Measurements from ENCODE around the gene SIRPB2. TPM values are rescaled to one million over a fixed set of nuclear protein-coding genes. Genes with fewer than 3 reads are reported as not detected.

The SIRPB2 gene
- total and polyA plus RNA-seq, 10 of the 15 experiments (the other 5 are each of a cell fraction or from before 2014, with no cell fraction given) = not detected

DNA sequence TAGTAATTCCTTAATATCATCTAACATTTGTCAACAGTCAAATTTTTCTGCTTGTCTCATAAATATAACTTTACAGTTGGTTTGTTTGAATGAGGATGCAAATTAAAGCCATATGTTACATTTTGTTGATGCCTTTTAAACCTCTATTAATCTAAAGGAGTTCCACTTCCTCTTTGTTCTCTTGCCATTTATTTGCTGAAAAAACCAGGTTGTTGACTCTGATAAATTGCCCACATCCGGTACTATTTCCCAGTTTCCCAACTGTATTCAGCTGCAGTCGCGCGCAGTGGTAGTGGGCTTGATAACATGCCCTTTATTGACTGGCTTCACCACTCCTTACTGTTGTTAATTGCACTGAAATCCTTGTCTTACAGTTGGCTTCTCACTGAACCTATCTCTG lies 32.8 kb upstream of the SIRPB2 start (continued):
- TF ChIP-seq, protein P1, sequence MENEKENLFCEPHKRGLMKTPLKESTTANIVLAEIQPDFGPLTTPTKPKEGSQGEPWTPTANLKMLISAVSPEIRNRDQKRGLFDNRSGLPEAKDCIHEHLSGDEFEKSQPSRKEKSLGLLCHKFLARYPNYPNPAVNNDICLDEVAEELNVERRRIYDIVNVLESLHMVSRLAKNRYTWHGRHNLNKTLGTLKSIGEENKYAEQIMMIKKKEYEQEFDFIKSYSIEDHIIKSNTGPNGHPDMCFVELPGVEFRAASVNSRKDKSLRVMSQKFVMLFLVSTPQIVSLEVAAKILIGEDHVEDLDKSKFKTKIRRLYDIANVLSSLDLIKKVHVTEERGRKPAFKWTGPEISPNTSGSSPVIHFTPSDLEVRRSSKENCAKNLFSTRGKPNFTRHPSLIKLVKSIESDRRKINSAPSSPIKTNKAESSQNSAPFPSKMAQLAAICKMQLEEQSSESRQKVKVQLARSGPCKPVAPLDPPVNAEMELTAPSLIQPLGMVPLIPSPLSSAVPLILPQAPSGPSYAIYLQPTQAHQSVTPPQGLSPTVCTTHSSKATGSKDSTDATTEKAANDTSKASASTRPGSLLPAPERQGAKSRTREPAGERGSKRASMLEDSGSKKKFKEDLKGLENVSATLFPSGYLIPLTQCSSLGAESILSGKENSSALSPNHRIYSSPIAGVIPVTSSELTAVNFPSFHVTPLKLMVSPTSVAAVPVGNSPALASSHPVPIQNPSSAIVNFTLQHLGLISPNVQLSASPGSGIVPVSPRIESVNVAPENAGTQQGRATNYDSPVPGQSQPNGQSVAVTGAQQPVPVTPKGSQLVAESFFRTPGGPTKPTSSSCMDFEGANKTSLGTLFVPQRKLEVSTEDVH (IDR thresholded peaks at IDR 0.05; ENCODE audit: low read depth, partially characterized antibody) = no peak
- no peak for TF ChIP-seq LARP7 (IDR thresholded peaks at IDR 0.05)
- TF ChIP-seq, protein P2, sequence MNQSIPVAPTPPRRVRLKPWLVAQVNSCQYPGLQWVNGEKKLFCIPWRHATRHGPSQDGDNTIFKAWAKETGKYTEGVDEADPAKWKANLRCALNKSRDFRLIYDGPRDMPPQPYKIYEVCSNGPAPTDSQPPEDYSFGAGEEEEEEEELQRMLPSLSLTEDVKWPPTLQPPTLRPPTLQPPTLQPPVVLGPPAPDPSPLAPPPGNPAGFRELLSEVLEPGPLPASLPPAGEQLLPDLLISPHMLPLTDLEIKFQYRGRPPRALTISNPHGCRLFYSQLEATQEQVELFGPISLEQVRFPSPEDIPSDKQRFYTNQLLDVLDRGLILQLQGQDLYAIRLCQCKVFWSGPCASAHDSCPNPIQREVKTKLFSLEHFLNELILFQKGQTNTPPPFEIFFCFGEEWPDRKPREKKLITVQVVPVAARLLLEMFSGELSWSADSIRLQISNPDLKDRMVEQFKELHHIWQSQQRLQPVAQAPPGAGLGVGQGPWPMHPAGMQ (IDR thresholded peaks at IDR 0.05; ENCODE audit: borderline replicate concordance) = no peak
- TF ChIP-seq FOS (IDR thresholded peaks at IDR 0.05; ENCODE audit: borderline replicate concordance, extremely low read depth, insufficient read length) = no peak
- no peak for TF ChIP-seq FOXM1 (IDR thresholded peaks at IDR 0.05; ENCODE audit: low read depth, low read length)
- no peak for TF ChIP-seq EZH2 (IDR thresholded peaks at IDR 0.05; ENCODE audit: borderline replicate concordance, control insufficient read depth, low read depth, low read length)
- TF ChIP-seq IRF3 (IDR thresholded peaks at IDR 0.05) = no peak
- no peak for TF ChIP-seq CBX3 (IDR thresholded peaks at IDR 0.05; ENCODE audit: borderline replicate concordance, low read depth)
- TF ChIP-seq GABPA (IDR thresholded peaks at IDR 0.05; ENCODE audit: low read depth) = no peak
- TF ChIP-seq E4F1 (IDR thresholded peaks at IDR 0.05; ENCODE audit: borderline replicate concordance, partially characterized antibody) = no peak
- TF ChIP-seq CHD1 (IDR thresholded peaks at IDR 0.05; ENCODE audit: low read depth, low read length) = no peak
- no peak for TF ChIP-seq RBBP5 (conservative IDR thresholded peaks at IDR 0.05)
- TF ChIP-seq ZBED1 (IDR thresholded peaks at IDR 0.05; ENCODE audit: borderline replicate concordance) = no peak
- TF ChIP-seq WRNIP1 (IDR thresholded peaks at IDR 0.05; ENCODE audit: borderline replicate concordance, low read depth, low read length) = no peak
- TF ChIP-seq SIN3A (IDR thresholded peaks at IDR 0.05; ENCODE audit: low read depth, low read length) = no peak
- no peak for TF ChIP-seq NBN (IDR thresholded peaks at IDR 0.05)
- no peak for TF ChIP-seq RFX5 (IDR thresholded peaks at IDR 0.05; ENCODE audit: low read depth, low read length)
- no peak for TF ChIP-seq ZNF622 (IDR thresholded peaks at IDR 0.05)
- no peak for TF ChIP-seq RAD21 (IDR thresholded peaks at IDR 0.05; ENCODE audit: insufficient read depth, low read depth, low read length)

All from GM12878 (cell line).